Measurements from ENCODE around the gene RALGPS2. TPM values are rescaled to one million over a fixed set of nuclear protein-coding genes. Genes with fewer than 3 reads are reported as not detected.
A peak's percentile ranks its signal among the peaks of the same experiment; 100 is the strongest.

RALGPS2 gene
- total RNA-seq, 1 donor from 2014 or later = 24.6 TPM

- ATAC-seq (no peak), DNase-seq (ENCODE audit: low spot score) (no peak)
Observed at GRCh38 chr1:178862416-178862815, 137.4 kb downstream of the RALGPS2 start.

DNA sequence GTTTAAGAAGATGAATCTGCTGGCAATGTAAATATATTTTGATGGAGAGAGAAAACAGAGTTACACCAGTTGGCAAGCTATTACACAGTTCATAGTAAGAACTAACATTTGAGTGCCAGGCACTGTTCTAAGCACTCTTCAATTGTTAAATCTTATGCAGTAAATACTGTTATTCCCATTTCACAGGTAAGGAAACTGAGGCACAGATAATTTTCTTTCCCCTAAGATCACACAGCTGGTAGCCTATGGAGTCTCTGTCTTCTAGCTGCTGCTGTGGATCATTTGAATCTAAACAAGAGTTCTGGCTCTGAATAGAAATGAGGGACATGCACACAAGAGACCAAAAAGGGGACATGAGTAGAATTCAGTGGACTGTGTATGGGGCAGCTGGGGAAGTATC lies 137.8 kb downstream of the RALGPS2 start:
- DNase-seq (ENCODE audit: low spot score) (no peak), ATAC-seq (no peak)

DNA sequence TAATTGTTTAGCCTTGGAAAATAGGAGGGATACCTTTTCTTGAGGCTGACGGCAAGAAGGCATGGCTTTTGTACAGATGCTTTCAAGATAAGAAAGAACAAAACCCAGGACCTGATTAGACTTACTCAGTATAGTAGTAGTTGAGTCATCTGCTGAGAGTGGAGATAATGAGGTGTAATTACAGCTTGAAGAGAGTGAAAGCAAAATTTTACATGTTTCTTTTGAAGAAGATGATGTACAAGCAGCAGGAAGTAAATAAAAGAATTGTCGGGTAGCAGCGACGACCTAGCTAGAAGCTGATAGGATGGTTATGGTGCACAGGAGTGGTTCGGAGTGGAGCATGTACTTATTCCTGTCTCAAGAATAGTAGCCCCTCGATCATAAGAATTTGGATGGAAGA lies 139.3 kb downstream of the RALGPS2 start:
- ATAC-seq = no peak
- DNase-seq (ENCODE audit: low spot score) = no peak

- DNase-seq (ENCODE audit: low spot score) (no peak), ATAC-seq (peak; percentile 15)
Observed at GRCh38 chr1:178867670-178868069, 142.6 kb downstream of the RALGPS2 start.

GRCh38 chr1:178868706-178869105 lies 143.7 kb downstream of the RALGPS2 start:
- no peak for ATAC-seq
- DNase-seq (ENCODE audit: low spot score) = no peak

GRCh38 chr1:178869119-178869697 lies 144.2 kb downstream of the RALGPS2 start:
- DNase-seq (ENCODE audit: low spot score) = no peak
- ATAC-seq = peak; percentile 55

DNA sequence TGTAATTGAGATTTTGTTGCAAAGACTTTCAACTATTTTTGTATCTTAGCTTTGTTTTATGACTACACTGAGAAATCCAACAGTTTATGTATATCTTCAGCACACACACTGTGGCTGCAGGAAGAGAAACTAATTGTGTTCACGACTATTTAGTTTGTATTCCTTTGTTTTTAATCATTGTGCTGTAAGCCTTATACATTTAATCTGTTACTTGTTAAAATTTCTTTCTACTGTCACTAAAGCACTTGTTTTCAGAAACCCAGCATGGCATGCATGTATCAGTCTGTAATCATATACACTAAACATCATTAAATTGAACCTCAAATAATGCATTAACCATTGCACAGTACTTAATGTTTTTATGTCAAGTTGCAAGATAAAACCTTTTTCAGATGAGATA lies 145.2 kb downstream of the RALGPS2 start:
- no peak for DNase-seq (ENCODE audit: low spot score)
- no peak for ATAC-seq

DNA sequence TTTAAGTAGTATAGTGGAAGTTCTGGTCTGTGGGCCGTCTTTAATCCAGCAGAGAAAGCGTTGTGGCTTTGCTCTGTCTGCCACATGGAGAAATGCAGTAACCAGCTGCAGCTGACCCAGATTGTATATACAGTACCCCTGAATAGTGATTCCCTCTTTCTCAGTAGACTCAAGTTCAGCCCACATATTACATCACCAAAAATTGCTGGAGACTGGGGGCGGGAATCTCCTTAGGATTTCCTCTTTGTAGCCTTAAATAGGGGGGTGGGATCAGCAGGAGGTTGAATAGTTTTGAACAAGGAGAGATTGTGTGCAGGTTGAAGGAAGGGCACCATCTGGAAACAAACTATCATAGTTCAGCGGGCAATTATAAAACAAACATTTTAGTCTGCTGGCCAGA lies 145.9 kb downstream of the RALGPS2 start, which contains the start of gene ANGPTL1:
Gene ANGPTL1, minus strand, starts transcription at position 134 of the 400 bp plus-strand sequence. CDS start 5,301 bp downstream, outside the sequence.
- DNase-seq (ENCODE audit: low spot score) = no peak
- peak; percentile 46 for ATAC-seq

- DNase-seq (ENCODE audit: low spot score) = no peak
- peak; percentile 78 for ATAC-seq
Observed at GRCh38 chr1:178871551-178872320, 146.7 kb downstream of the RALGPS2 start.

- DNase-seq (ENCODE audit: low spot score) (no peak), ATAC-seq (no peak)
Observed at GRCh38 chr1:178874966-178875365, 149.9 kb downstream of the RALGPS2 start.

DNA sequence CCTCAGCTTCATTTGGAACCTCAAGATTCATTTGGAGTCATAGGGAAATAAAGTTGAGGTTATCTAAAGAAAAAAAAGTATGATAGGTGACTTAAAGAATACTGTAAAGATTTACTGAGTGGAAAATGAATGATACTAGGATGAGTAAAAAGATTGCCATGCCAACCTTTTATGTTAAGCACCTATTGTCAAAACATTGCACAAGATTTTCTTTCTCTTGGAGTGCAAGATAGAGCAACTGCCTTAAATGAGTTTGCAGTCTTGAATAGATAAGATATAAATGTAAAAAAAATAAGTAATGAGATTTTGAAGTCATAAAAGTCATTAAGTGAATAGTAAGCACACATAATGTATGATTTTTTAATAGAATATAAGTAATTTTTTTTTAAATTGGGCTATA lies 150.9 kb downstream of the RALGPS2 start:
- ATAC-seq = no peak

GRCh38 chr1:178877896-178878295 lies 152.9 kb downstream of the RALGPS2 start:
- ATAC-seq (no peak), DNase-seq (ENCODE audit: low spot score) (no peak)

More for the DNA sequence above, 150.9 kb downstream of the RALGPS2 start:
- no peak for DNase-seq (ENCODE audit: low spot score)

- DNase-seq (ENCODE audit: low spot score) (no peak), ATAC-seq (no peak)
Observed at GRCh38 chr1:178881950-178882349, 156.9 kb downstream of the RALGPS2 start.

- DNase-seq (ENCODE audit: low spot score) (no peak), ATAC-seq (no peak)
Observed at GRCh38 chr1:178885869-178886268, 160.8 kb downstream of the RALGPS2 start.

GRCh38 chr1:178886551-178886950 lies 161.5 kb downstream of the RALGPS2 start:
- ATAC-seq = no peak
- DNase-seq (ENCODE audit: low spot score) = no peak

DNA sequence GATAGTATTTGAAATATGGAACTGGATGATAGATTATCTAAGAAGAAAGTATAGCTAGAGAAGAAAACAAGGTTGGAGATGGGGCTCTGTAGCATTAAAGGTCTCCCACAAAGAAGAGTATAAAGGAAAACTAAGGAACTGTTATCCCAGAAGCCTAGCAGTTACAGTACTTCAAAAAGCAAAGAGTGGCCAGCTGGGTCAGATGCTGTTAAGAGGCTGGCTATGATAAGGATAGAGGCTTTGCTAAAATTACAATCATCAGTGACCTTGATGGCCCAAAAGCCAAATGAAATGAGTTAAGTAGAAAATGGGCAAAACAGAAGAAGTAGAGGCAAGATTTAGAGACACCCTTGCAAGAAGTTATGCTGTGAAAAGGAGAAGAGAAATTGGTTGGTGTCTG lies 170.9 kb downstream of the RALGPS2 start:
- ATAC-seq (no peak), DNase-seq (ENCODE audit: low spot score) (no peak)

DNA sequence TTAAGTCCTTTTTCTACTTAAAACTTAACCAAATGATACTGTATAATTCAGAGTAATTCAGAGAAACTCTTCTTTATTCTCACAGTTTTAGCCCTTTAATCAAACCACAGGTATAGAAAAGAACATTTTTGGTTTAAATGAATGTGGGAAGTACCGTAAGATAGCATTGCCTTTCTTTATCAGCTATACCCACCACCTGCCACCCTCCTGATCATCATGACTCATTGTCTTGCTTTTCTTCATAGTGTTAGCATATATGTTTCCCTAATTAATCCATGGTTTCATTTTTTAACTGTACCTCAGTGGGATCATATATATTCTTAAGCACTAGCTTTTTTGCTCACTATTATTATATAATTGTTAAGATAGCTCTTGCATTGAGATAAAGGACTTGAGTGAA lies 173.4 kb downstream of the RALGPS2 start:
- DNase-seq (ENCODE audit: low spot score) (no peak), ATAC-seq (no peak)

GRCh38 chr1:178899402-178899801 lies 174.4 kb downstream of the RALGPS2 start:
- no peak for DNase-seq (ENCODE audit: low spot score)
- no peak for ATAC-seq

DNA sequence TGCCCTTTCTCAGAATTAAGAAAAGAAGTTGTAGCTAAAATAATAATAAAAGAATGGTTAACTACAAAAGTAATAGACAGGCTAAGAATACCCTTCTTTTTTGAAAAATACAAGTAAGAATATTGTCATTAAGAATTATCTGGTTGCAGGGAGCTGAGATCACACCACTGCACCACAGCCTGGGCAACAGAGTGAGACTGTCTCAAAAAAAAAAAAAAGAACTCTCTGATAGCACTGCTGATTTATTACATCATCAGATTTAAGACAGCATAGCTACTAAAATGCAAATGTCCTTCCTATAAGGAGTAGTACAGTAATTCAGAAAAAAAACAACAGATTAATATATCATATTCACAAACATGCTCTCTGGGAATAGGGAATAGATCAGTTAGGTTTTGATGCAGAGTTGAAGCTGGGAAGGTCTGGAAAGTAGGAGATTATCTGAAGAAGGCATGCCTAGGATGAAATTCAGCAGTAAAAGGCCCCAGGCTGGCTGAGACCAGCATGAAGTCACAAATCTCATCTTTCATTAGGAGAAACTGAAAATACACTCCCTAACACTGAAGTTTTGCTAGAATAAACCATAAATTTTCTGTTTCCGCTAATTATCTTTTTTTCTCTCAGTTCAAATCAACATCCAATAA lies 176.6 kb downstream of the RALGPS2 start:
- DNase-seq (ENCODE audit: low spot score) = no peak
- no peak for ATAC-seq

GRCh38 chr1:178908358-178908757 lies 183.3 kb downstream of the RALGPS2 start:
- ATAC-seq = no peak

DNA sequence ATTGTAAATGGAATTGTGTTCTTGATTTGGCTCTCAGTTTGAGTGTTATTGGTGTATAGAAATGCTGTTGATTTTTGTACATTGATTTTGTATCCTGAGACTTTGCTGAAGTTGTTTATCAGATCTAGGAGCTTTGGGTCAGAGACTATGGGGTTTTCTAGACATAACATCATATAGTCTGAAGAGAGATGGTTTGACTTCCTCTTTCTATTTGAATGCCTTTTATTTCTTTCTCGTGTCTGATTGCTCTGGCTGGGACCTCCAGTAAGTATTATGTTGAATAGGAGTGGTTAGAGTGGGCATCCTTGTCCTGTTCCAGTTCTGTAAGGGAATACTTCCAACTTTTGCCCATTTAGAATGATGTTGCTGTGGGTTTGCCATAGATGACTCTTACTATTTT lies 185.0 kb downstream of the RALGPS2 start:
- DNase-seq (ENCODE audit: low spot score) = no peak
- no peak for ATAC-seq

More at GRCh38 chr1:178908358-178908757, 183.3 kb downstream of the RALGPS2 start:
- no peak for DNase-seq (ENCODE audit: low spot score)

- DNase-seq (ENCODE audit: low spot score) (no peak), ATAC-seq (no peak)
Observed at GRCh38 chr1:178912597-178912996, 187.6 kb downstream of the RALGPS2 start.
